Naive thymus-derived CD8-positive, alpha-beta T cell (primary cell): ENCODE data around the gene KRT16. TPM values are rescaled to one million over a fixed set of nuclear protein-coding genes. Genes with fewer than 3 reads are reported as not detected.
"Not testable (repeated sequence)": the region's sequence is repeated elsewhere in the genome, so short reads cannot be mapped to it uniquely, and the experiment has no call there.

Source experiments
- ATAC-seq, 2 donors: fragments of 150-1000 bp; cut with Tn5 transposase in 1 of 2; sonication (Bioruptor Pico), chemical (Tn5 transposase) in 1 of 2; 1 replicate in 1 of 2; 2 replicates in 1 of 2; pipeline ENCODE4 v1.10.0; 2021; ENCODE audit warnings: mild to moderate bottlenecking in 2 of 2, moderate library complexity in 2 of 2
- POLR2A ChIA-PET: fragments of 350-600 bp; sonication (Branson Sonifier 250); formaldehyde crosslinking; loops from one replicate; lab custom pipeline; 2021; ENCODE audit warnings: antibody characterized with exemption; lab: Charles Lee
- DNase-seq, 10 donors: peaks; one replicate each; pipeline versions ENCODE4 v3.0.0 to v3.0.0-alpha.2; 2020 to 2022
- H3K27ac Mint-ChIP-seq, 10 donors: one replicate each; pipeline ENCODE4 v1.8.0; 2020 to 2022; ENCODE audit warnings: mild to moderate bottlenecking in 10 of 10, mixed read lengths in 10 of 10, moderate library complexity in 4 of 10, inconsistent platforms in 1 of 10
- H3K27me3 Mint-ChIP-seq, 5 donors: one replicate each; pipeline ENCODE4 v1.8.0; 2021 to 2022; ENCODE audit warnings: mixed read lengths in 5 of 5
- H3K36me3 Mint-ChIP-seq, 3 donors: one replicate each; pipeline ENCODE4 v1.8.0; 2020 to 2022; ENCODE audit warnings: mixed read lengths in 3 of 3, mild to moderate bottlenecking in 2 of 3, inconsistent platforms in 1 of 3
- H3K4me1 Mint-ChIP-seq, 4 donors: one replicate each; pipeline ENCODE4 v1.8.0; 2021 to 2022; ENCODE audit warnings: mixed read lengths in 4 of 4
- H3K4me3 Mint-ChIP-seq, 10 donors: one replicate each; pipeline ENCODE4 v1.8.0; 2020 to 2022; ENCODE audit warnings: mild to moderate bottlenecking in 10 of 10, mixed read lengths in 10 of 10, moderate library complexity in 6 of 10, inconsistent platforms in 1 of 10
- H3K9me3 Mint-ChIP-seq, 9 donors: one replicate each; pipeline ENCODE4 v1.8.0; 2020 to 2022; ENCODE audit warnings: mixed read lengths in 9 of 9, mild to moderate bottlenecking in 3 of 9, inconsistent platforms in 1 of 9, moderate library complexity in 1 of 9
- polyA plus RNA-seq, 3 donors: library from polyadenylated mRNA; unstranded; fragments of 300-500 nt; fragmentation: Illumina TruSeq; gene quantifications; one replicate each; pipeline ENCODE4 v1.2.3, GENCODE V29; 2021
- total RNA-seq, 8 experiments: library from RNA in 2 of 8; stranded (reverse) in 2 of 8; gene quantifications; one replicate each; pipeline ENCODE4 v1.2.3 and lab custom pipeline; 2021 to 2026

The KRT16 gene
- total and polyA plus RNA-seq, 5 experiments from 2014 or later = not detected

DNA sequence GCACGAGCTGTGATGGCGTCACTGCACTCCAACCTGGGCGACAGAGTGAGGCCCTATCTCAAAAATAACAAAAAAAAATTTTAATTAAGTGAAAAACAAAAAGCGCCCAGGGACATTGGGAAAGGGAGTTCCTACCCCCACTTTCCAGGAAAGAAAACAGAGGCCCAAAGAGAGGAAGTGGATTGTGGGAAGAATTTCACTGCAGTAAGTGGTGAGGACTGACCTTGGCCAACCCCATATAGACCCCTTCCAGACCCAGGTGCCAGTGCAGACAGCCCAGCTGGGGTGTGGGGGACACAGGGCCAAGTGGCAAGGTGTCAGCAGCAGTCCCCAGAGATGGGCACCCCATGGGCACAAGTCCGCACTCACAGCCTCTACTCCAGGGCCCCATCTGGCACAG is 40.9 kb upstream of the KRT16 start:
- POLR2A ChIA-PET = no interaction called here
- no peak for DNase-seq
- H3K27me3 Mint-ChIP-seq = peaks cover 0 to 1% (median 0%) of the 10 kb centered on the region in 5 donors
- peaks cover 4 to 5% (median 4%) of the 10 kb centered on the region in 4 donors for H3K4me1 Mint-ChIP-seq
- H3K4me3 Mint-ChIP-seq = no peak overlapping the region
- no peaks in the 10 kb centered on the region for H3K9me3 Mint-ChIP-seq
- ATAC-seq = no peak
- H3K36me3 Mint-ChIP-seq = no peaks in the 10 kb centered on the region
- no peak overlapping the region for H3K27ac Mint-ChIP-seq

DNA sequence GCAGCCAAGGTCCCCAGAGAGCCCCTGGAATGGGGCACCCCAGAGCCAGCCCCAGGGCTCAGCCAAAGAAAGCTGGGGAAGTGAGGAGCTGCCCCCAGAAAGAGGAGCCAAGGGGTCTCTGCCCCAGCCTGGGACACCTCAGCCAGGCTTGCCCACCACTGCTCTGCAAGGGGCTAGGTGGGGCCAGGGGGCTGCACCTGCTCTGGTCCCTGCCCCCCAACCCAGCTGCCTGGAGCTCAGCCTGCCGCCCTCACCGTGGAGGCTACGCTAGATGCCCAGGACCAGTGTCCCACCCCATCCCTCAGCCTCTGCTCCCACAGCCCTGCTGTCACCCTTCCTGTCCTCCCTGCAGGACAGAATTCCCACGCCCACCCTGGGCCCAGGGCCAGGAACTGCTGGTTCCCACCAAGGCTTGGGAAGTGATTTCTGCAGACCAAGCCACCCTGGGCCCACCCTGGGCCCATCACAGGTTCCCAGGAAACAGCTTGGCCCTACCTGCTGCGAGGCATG is 39.9 kb upstream of the KRT16 start:
- H3K36me3 Mint-ChIP-seq = no peaks in the 10 kb centered on the region
- H3K4me3 Mint-ChIP-seq = no peak overlapping the region
- POLR2A ChIA-PET = interaction anchor here (0.6 kb wide), 1 partner anchor 18 kb away, joined by 3 read pairs; no protein-coding TSS in a partner anchor
- peaks cover 9 to 10% (median 10%) of the 10 kb centered on the region in 4 donors for H3K4me1 Mint-ChIP-seq
- H3K27me3 Mint-ChIP-seq = peaks cover 0 to 1% (median 0%) of the 10 kb centered on the region in 5 donors
- no peak for ATAC-seq
- DNase-seq = peak in 1 of 10 donors; percentile 40
- no peak overlapping the region for H3K27ac Mint-ChIP-seq
- H3K9me3 Mint-ChIP-seq = no peaks in the 10 kb centered on the region

DNA sequence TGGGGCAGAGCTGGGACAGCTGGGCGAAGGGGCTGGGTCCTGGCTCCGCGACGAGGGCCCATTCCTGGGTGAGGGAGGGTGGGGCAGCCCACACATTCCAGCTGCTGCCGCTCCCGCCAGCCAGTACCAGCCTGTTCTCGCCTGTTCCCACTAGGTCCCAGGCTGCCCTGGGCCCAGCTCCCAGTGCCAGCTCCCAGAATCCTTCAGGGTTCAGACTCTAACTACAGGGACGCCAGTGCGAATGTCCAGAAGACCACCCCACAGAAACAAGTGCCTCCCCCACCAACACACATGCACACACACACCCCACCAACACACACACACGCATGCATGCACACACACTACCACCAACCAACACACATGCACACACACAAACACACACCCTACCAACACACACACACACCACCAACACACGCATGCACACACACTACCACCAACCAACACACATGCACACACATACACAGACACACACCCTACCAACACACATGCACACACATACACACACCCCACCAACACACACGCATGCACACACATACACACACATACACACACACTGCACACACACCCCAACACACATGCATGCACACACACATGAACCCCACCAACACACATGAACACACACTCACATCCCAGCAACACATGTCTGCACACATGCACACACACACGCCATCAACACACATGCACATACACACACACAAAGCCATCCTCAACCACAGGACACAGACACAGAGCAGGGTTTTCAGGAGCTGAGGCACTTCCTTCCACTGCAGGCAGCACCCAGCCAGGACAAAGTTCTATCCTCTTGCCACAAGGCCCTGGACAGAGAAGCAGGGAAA is 39.3 kb upstream of the KRT16 start:
- H3K36me3 Mint-ChIP-seq = no peaks in the 10 kb centered on the region
- H3K27ac Mint-ChIP-seq = peak overlapping the region in 1 of 10 donors; percentile 41
- ATAC-seq = no peak
- H3K4me3 Mint-ChIP-seq = peak overlapping the region in 1 of 10 donors; percentile 5
- H3K27me3 Mint-ChIP-seq = peaks cover 0 to 1% (median 0%) of the 10 kb centered on the region in 5 donors
- H3K9me3 Mint-ChIP-seq = no peaks in the 10 kb centered on the region
- DNase-seq = peak in 1 of 10 donors; percentile 26
- POLR2A ChIA-PET = interaction anchor here (0.6 to 5.0 kb wide), 3 partner anchors 13 to 37 kb away, joined by 3 to 45 read pairs (median 4); partner anchors contain the start of gene EIF1
- peaks cover 9 to 10% (median 10%) of the 10 kb centered on the region in 4 donors for H3K4me1 Mint-ChIP-seq

DNA sequence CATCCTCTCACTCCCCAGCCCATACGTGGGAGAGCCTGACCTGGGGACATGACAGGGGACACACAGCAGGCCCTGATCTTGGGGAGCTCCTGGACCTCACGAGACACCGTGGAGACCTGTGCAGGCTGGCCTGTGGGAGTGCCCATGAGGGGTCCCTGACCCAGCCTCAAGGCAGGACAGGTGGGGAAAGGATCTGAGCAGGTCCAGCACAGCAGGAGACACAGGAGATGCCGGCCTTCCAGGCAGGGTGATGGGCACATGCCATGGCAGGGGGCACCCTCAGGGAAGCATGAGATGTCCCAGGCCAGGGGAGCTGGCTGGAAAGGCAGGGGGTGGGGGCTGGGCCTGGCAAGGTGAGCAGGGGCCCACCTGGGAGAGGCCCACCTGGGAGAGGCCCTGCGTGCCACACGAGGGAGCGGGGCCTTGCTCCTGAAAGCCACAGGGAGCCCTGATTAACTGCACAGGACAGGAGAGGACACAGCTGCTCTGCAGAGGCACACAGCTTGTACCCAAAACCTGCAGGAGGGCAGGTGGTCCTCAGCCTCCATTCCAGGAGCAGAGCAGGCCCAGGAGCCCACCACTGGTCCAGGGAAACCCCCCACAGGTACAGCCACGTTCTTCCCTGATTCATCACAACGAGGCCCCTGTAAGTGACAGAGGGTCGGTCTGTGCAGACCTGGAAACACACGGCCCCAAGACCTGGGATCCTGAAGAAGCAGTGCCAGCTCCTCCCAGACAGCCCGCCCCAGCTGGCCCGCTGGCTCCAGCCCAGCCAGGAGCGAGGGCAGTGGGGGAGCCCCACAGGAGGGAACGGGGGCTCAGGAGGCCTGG is 38.4 kb upstream of the KRT16 start:
- no peaks in the 10 kb centered on the region for H3K9me3 Mint-ChIP-seq
- DNase-seq = peak in 1 of 10 donors; percentile 46
- peaks cover 9 to 10% (median 10%) of the 10 kb centered on the region in 4 donors for H3K4me1 Mint-ChIP-seq
- no peaks in the 10 kb centered on the region for H3K36me3 Mint-ChIP-seq
- POLR2A ChIA-PET = interaction anchor here (1.5 to 5.0 kb wide), 2 partner anchors 14 to 38 kb away, joined by 4 to 45 read pairs; partner anchors contain the start of gene EIF1
- ATAC-seq = no peak
- H3K27me3 Mint-ChIP-seq = peaks cover 0 to 1% (median 0%) of the 10 kb centered on the region in 5 donors
- H3K4me3 Mint-ChIP-seq = no peak overlapping the region
- no peak overlapping the region for H3K27ac Mint-ChIP-seq

DNA sequence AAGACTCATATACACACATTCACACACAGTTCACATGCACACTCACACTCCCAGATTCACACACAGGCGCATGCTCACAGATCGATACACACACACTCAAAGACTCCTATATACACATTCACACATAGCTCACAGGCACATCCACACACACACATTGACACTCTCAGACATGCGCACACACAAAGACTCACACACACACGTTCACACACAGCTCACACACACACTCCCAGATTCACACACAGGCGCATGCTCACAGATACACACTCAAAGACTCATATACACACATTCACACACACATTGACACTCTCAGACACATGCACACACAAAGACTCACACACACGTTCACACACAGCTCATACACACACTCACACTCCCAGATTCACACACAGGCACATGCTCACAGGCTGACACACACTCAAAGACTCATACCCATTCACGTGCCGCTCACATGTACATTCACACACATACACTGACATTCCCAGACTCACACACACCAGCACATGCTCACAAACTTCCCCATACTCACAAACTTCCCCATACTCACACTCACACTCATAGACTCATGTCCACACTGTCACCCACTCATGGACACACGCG is 37.5 kb upstream of the KRT16 start:
- Mint-ChIP-seq H3K4me3 (no peak overlapping the region), H3K4me1 (peaks cover 9 to 10% (median 10%) of the 10 kb centered on the region in 4 donors), H3K36me3 (no peaks in the 10 kb centered on the region), H3K27me3 (peaks cover 0 to 3% (median 0%) of the 10 kb centered on the region in 5 donors), H3K9me3 (no peaks in the 10 kb centered on the region), H3K27ac (no peak overlapping the region)
- DNase-seq (no peak), ATAC-seq (no peak)
- POLR2A ChIA-PET = interaction anchor here (5.0 kb wide), 1 partner anchor 15 kb away, joined by 45 read pairs; no protein-coding TSS in a partner anchor

DNA sequence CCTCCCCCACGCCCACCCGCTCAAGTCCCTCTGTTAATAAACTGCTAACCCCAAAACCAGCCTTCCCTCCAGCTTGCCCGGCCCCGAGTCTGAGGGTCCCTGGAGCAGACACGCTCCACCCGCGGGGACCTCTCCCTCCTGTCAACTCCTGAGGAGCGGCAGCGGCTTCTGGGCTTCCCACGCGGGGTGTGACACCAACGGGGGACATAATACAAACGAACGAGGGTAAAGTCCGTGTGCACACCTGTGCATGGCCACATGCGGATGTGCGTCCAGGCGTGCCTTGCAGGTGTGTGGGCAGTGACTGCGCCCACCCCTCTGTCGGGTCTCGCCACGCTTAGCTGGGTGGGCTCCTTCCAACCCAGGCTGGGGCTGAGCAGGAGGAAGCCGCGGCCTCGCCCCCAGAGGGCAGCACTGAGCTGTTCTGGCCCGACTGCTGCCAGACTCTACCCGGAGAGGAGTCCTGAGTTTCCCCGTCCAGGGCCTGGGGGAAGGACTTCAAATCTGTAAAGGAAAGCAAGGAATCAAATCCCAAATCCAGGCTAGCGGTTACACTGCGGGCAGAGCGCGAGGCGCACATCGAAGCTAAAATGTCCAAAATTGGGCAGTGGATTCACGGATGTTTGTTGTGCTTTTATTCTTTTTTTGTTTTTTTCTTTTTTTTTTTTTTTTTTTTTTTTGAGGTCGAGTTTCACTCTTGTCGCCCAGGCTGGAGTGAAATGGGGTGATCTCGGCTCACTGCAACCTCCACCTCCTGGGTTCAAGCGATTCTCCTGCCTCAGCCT is 36.0 kb upstream of the KRT16 start:
- Mint-ChIP-seq H3K4me1 (peaks cover 9 to 10% (median 10%) of the 10 kb centered on the region in 4 donors), H3K27me3 (peaks cover 0 to 3% (median 0%) of the 10 kb centered on the region in 5 donors), H3K4me3 (peak overlapping the region; percentile 63 to 92 (median 82)), H3K9me3 (no peaks in the 10 kb centered on the region), H3K27ac (peak overlapping the region in 7 of 10 donors; percentile 41 to 93 (median 88)), H3K36me3 (no peaks in the 10 kb centered on the region)
- ATAC-seq (peak; percentile 90 to 93), DNase-seq (peak; percentile 67 to 91 (median 83))
- POLR2A ChIA-PET = interaction anchor here (0.6 to 5.0 kb wide), 9 partner anchors 16 to 1339 kb away, joined by 3 to 45 read pairs (median 3); partner anchors contain the start of gene EIF1

DNA sequence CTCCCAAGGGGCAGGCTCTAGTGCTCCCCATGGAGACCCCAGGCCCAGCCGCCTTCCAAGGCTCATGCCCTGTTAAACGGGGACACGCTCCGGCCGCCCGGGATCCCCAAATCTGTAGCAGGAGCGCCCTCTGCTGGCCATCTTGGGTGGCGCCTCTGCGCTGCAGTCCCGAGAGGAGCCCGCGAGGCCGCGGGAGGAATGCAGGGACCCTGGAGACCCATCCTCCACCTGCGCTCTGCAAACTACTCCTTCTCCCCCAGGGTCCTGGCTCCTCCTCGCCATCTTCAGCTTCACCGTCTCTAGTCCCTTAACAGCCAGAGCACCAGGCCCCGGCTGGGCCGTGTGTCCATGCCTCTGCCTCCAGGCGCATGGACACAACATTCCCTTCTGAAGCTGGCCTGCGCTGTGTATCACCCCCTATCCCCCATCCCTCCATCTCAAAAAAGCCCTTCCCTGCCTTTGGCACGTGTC is 35.4 kb upstream of the KRT16 start:
- POLR2A ChIA-PET = interaction anchor here (1.2 to 5.0 kb wide), 3 partner anchors 17 to 738 kb away, joined by 3 to 45 read pairs (median 13); partner anchors contain the start of gene EIF1
- H3K27me3 Mint-ChIP-seq = peaks cover 0 to 3% (median 0%) of the 10 kb centered on the region in 5 donors
- DNase-seq = peak; percentile 69 to 91 (median 84)
- H3K4me3 Mint-ChIP-seq = peak overlapping the region; percentile 63 to 92 (median 82)
- H3K27ac Mint-ChIP-seq = peak overlapping the region in 5 of 10 donors; percentile 28 to 88 (median 63)
- no peaks in the 10 kb centered on the region for H3K36me3 Mint-ChIP-seq
- peaks cover 9 to 10% (median 10%) of the 10 kb centered on the region in 4 donors for H3K4me1 Mint-ChIP-seq
- ATAC-seq = peak; percentile 77 to 82
- no peaks in the 10 kb centered on the region for H3K9me3 Mint-ChIP-seq

DNA sequence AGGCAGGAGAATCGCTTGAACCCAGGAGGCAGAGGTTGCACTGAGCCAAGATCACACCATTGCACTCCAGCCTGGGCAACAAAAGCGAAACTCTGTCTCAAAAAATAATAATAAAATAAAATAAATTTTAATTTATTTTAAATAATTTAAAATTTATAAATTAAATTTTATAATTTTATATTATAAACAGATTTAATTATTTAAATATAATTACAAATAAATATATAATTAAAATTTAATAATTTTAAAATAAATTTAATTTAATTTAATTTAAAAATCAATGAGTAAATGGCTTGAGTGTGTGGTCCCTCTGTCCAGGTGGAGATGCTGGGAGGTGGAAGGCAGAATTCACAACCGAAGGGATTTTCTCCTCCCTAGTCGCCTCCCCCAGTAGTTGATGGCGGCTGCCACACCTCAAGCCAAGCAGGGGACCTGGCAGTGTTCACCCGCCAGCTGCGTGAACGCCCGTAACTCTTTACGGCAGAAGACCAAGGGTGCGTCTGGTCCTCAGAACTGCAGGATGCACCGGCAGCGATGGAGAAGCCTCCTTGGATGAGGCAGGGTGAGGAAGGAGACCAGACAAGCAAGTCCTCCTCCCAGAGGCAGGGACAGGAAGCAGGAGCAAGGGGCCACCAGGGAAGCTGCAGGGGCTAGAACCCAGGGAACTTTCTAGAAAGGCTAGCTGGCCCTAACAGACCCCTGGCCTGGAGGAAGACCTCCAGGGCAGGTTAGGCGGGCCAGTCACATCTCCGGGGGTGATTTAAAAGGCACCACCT is 34.7 kb upstream of the KRT16 start:
- peaks cover 9 to 10% (median 10%) of the 10 kb centered on the region in 4 donors for H3K4me1 Mint-ChIP-seq
- POLR2A ChIA-PET = interaction anchor here (0.6 to 5.0 kb wide), 3 partner anchors 18 to 122 kb away, joined by 3 to 45 read pairs (median 13); partner anchors contain the start of gene EIF1
- H3K4me3 Mint-ChIP-seq = peak overlapping the region in 2 of 10 donors; percentile 78 to 92
- peaks cover 0 to 3% (median 0%) of the 10 kb centered on the region in 5 donors for H3K27me3 Mint-ChIP-seq
- ATAC-seq (no peak), DNase-seq (peak in 1 of 10 donors; percentile 27)
- no peak overlapping the region for H3K27ac Mint-ChIP-seq
- H3K36me3 Mint-ChIP-seq = no peaks in the 10 kb centered on the region
- no peaks in the 10 kb centered on the region for H3K9me3 Mint-ChIP-seq

DNA sequence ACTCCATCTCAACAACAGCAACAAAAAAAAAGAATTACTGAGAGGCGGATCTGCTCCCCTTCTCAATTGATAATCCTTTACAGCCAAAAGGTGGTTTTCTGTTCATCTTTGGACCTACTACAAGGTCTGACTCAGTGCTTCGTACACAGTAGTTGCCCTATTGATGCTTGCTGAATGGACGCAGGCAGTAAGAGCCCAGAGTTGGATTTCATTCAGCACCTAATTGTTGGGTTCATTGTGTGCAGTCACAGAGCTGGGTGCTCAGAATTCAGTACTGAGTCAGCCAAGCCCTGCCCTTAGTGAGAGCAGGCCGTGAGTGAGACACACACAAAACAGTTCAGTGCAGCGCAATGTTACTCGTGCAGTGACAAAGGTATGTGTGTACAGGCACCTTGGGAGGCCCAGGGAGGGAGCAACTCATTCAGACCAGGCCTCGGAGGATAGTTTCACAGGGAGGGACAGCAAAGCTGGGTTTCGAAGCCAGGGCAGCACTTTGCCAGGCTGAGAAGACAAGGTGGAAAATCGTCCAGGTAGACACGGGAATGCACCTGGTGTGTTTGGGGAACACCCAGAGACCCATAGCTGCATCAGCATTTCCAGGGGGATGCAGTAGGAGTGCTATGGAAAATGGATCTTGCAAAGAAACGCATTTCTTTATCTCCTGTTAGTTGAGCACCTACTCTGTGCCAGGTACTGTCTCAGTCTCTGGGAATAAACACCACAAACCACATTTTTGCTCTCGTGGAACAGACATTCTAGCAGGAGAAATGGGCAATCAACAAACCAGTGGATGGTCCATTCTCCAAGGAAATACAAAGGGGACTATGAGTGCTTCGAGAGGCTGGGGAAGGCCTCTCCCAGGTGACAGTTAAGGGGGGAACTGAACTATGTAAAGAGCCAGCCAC is 29.9 kb upstream of the KRT16 start:
- Mint-ChIP-seq H3K27me3 (peaks cover 0 to 7% (median 0%) of the 10 kb centered on the region in 5 donors), H3K36me3 (no peaks in the 10 kb centered on the region), H3K27ac (no peak overlapping the region), H3K9me3 (no peaks in the 10 kb centered on the region), H3K4me3 (no peak overlapping the region), H3K4me1 (no peaks in the 10 kb centered on the region)
- ATAC-seq = no peak
- POLR2A ChIA-PET = interaction anchor here (0.9 kb wide), 1 partner anchor 46 kb away, joined by 3 read pairs; the partner anchor contains the start of gene EIF1
- DNase-seq = no peak

DNA sequence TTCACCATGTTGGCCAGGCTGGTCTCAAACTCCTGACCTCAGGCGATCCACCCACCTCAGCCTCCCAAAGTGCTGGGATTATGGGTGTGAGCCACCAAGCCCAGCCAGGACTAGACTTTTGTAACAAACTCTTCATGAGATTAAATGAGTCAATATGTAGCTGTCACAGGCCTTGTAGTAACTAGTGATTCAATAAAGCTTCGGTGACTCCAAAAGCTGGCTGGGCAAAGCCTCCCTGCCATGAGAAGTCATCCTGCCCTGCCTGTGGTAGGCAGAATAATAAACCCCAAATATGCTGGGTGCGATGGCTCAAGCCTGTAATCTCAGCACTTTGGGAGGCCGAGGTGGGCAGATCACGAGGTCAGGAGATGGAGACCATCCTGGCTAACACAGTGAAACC is 28.0 kb upstream of the KRT16 start:
- not testable (repeated sequence) for DNase-seq, H3K9me3 Mint-ChIP-seq, H3K36me3 Mint-ChIP-seq

More for the DNA sequence above, 28.0 kb upstream of the KRT16 start:
- H3K27ac Mint-ChIP-seq, H3K4me1 Mint-ChIP-seq, ATAC-seq, POLR2A ChIA-PET, H3K27me3 Mint-ChIP-seq, H3K4me3 Mint-ChIP-seq: not testable (repeated sequence)
